H1 (cell line): ENCODE measurements around the gene CUX1. TPM values are rescaled to one million over a fixed set of nuclear protein-coding genes. Genes with fewer than 3 reads are reported as not detected.

Source experiments
- CTCF ChIA-PET: fragments of 300-600 bp; sonication (Branson Sonifier 250); formaldehyde crosslinking; loops from one replicate; lab custom pipeline; 2021; ENCODE audit not compliant: partially characterized antibody; lab: Charles Lee
- POLR2A ChIA-PET: fragments of 300-600 bp; sonication (Branson Sonifier 250); formaldehyde crosslinking; loops from one replicate; lab custom pipeline; 2021; ENCODE audit warnings: inconsistent platforms; ENCODE audit not compliant: partially characterized antibody; lab: Charles Lee
- DNase-seq, 2 experiments: peaks; one replicate each; pipeline versions ENCODE4 v3.0.0 to v3.0.0-alpha.2; 2010 to 2022; ENCODE audit warnings: low spot score in 2 of 2, low read depth in 1 of 2, mixed read lengths in 1 of 2
- FAIRE-seq: peaks from 2 replicates; lab custom pipeline; 2011; peaks lifted over from hg19 to GRCh38; lab: Jason Lieb, UNC
- H2AFZ ChIP-seq: 2 replicates; pipeline ENCODE4 v1.8.1; 2012; ENCODE audit warnings: low read length, inconsistent platforms
- H2AK5ac ChIP-seq: 2 replicates; pipeline ENCODE4 v1.6.1; 2013; ENCODE audit warnings: low read depth, low read length
- H2BK120ac ChIP-seq: replicated peaks from 2 replicates; pipeline ENCODE3; 2013; ENCODE audit warnings: low read depth, low read length, inconsistent platforms
- H2BK12ac ChIP-seq: 2 replicates; pipeline ENCODE4 v1.6.1; 2013; ENCODE audit warnings: low read depth, low read length
- H2BK15ac ChIP-seq: 2 replicates; pipeline ENCODE4 v1.6.1; 2013; ENCODE audit warnings: low read length
- H2BK20ac ChIP-seq: 2 replicates; pipeline ENCODE4 v1.6.1; 2013; ENCODE audit warnings: low read length
- H2BK5ac ChIP-seq: 2 replicates; pipeline ENCODE4 v1.6.1; 2013; ENCODE audit warnings: low read depth, low read length
- H3K14ac ChIP-seq: 2 replicates; pipeline ENCODE4 v1.6.1; 2013; ENCODE audit warnings: inconsistent platforms; ENCODE audit not compliant: insufficient read length
- H3K18ac ChIP-seq: 2 replicates; pipeline ENCODE4 v1.6.1; 2013; ENCODE audit warnings: low read length; ENCODE audit errors: extremely low read depth
- H3K23ac ChIP-seq: 2 replicates; pipeline ENCODE4 v1.6.1; 2013; ENCODE audit warnings: inconsistent platforms; ENCODE audit not compliant: insufficient read length
- H3K23me2 ChIP-seq: 2 replicates; pipeline ENCODE4 v1.6.1; 2013; ENCODE audit warnings: low read depth, low read length
- H3K27ac ChIP-seq: 2 replicates; pipeline ENCODE4 v1.6.1; 2011; ENCODE audit warnings: low read depth, low read length, inconsistent platforms
- H3K27me3 ChIP-seq, 4 experiments: replicated peaks in 1 of 4; 1 replicate in 1 of 4; 2 replicates in 3 of 4; pipeline versions ENCODE4 v1.6.1 to v1.8.1; 2011 to 2013; ENCODE audit warnings: low read length in 3 of 4, mild to moderate bottlenecking in 3 of 4, inconsistent platforms in 2 of 4, mixed read lengths in 2 of 4, moderate library complexity in 1 of 4; ENCODE audit not compliant: control insufficient read depth in 3 of 4, insufficient read depth in 3 of 4; ENCODE audit errors: extremely low read depth in 1 of 4
- H3K36me3 ChIP-seq, 4 experiments: 2 replicates each; pipeline versions ENCODE4 v1.6.1 to v1.8.1; 2011 to 2013; ENCODE audit warnings: mild to moderate bottlenecking in 4 of 4, low read length in 3 of 4, moderate library complexity in 2 of 4, control low read depth in 1 of 4, inconsistent platforms in 1 of 4; ENCODE audit not compliant: insufficient read depth in 4 of 4, control insufficient read depth in 2 of 4
- H3K4ac ChIP-seq: replicated peaks from 2 replicates; pipeline ENCODE3; 2013; ENCODE audit warnings: low read length, low read depth, mixed read lengths, inconsistent platforms; ENCODE audit not compliant: insufficient read length
- H3K4me1 ChIP-seq, 4 experiments: replicated peaks in 1 of 4; 1 replicate in 1 of 4; 2 replicates in 3 of 4; pipeline versions ENCODE4 v1.6.1 to v1.8.1; 2011 to 2013; ENCODE audit warnings: low read length in 3 of 4, inconsistent platforms in 2 of 4, mixed read lengths in 1 of 4; ENCODE audit not compliant: insufficient read depth in 4 of 4, control insufficient read depth in 3 of 4
- H3K4me2 ChIP-seq, 2 experiments: 2 replicates each; pipeline versions ENCODE4 v1.6.1 to v1.8.1; 2011 to 2013; ENCODE audit warnings: low read depth in 2 of 2, low read length in 2 of 2, control low read depth in 1 of 2, inconsistent platforms in 1 of 2, mild to moderate bottlenecking in 1 of 2; ENCODE audit not compliant: insufficient read depth in 1 of 2
- H3K4me3 ChIP-seq, 4 experiments: fragments of 200-600, 300-600 bp in 1 of 4; sonication (generic), shearing (Covaris generic), sonication (Bioruptor Twin) in 1 of 4; 2 replicates each; pipeline versions ENCODE4 v1.5.1 to v1.8.1; 2011 to 2016; ENCODE audit warnings: low read length in 4 of 4, low read depth in 3 of 4, control low read depth in 2 of 4, inconsistent platforms in 2 of 4, mild to moderate bottlenecking in 2 of 4, mixed read lengths in 1 of 4, moderate library complexity in 1 of 4; ENCODE audit not compliant: insufficient read depth in 2 of 4; ENCODE audit errors: extremely low read depth in 1 of 4
- H3K56ac ChIP-seq: replicated peaks from 2 replicates; pipeline ENCODE3; 2013; ENCODE audit warnings: low read depth, mild to moderate bottlenecking, mixed read lengths, low read length, inconsistent platforms; ENCODE audit not compliant: insufficient read length
- H3K79me1 ChIP-seq: 2 replicates; pipeline ENCODE4 v1.6.1; 2013; ENCODE audit warnings: low read depth, low read length, control low read depth
- H3K79me2 ChIP-seq, 2 experiments: 2 replicates each; pipeline versions ENCODE4 v1.6.1 to v1.8.1; 2012 to 2013; ENCODE audit warnings: low read length in 2 of 2, mild to moderate bottlenecking in 2 of 2, inconsistent platforms in 1 of 2; ENCODE audit not compliant: insufficient read depth in 2 of 2, control insufficient read depth in 1 of 2
- H3K9ac ChIP-seq, 4 experiments: replicated peaks in 1 of 4; 1 replicate in 1 of 4; 2 replicates in 3 of 4; pipeline versions ENCODE4 v1.6.1 to v1.8.1; 2011 to 2013; ENCODE audit warnings: low read depth in 3 of 4, low read length in 3 of 4, control low read depth in 2 of 4, mild to moderate bottlenecking in 2 of 4, moderate library complexity in 2 of 4, inconsistent platforms in 1 of 4; ENCODE audit errors: extremely low read depth in 1 of 4
- H3K9me3 ChIP-seq, 2 experiments: 2 replicates each; pipeline versions ENCODE4 v1.6.1 to v1.8.1; 2012 to 2013; ENCODE audit warnings: mild to moderate bottlenecking in 2 of 2, moderate library complexity in 2 of 2, control low read depth in 1 of 2, inconsistent platforms in 1 of 2, low read depth in 1 of 2, low read length in 1 of 2, mixed read lengths in 1 of 2; ENCODE audit not compliant: insufficient read depth in 2 of 2
- H4K20me1 ChIP-seq, 2 experiments: replicated peaks in 1 of 2; 2 replicates each; pipeline versions ENCODE3 to v1.8.1; 2011 to 2013; ENCODE audit warnings: inconsistent platforms in 2 of 2, low read length in 2 of 2, mild to moderate bottlenecking in 1 of 2; ENCODE audit not compliant: insufficient read depth in 2 of 2, control insufficient read depth in 1 of 2
- H4K5ac ChIP-seq: 2 replicates; pipeline ENCODE4 v1.6.1; 2013; ENCODE audit warnings: low read length, low read depth, mixed read lengths, inconsistent platforms; ENCODE audit not compliant: insufficient read length
- H4K8ac ChIP-seq: 2 replicates; pipeline ENCODE4 v1.8.0; 2013; ENCODE audit warnings: mild to moderate bottlenecking, moderate library complexity, low read length, inconsistent platforms; ENCODE audit not compliant: insufficient read depth; ENCODE audit errors: extremely low read depth
- H4K91ac ChIP-seq: replicated peaks from 2 replicates; pipeline ENCODE3; 2013; ENCODE audit warnings: low read length, mixed read lengths, inconsistent platforms; ENCODE audit not compliant: insufficient read length
- CTCF ChIP-seq, 3 experiments: IDR thresholded peaks; 1 replicate in 2 of 3; 2 replicates in 1 of 3; pipeline versions ENCODE4 v1.5.1 to v1.6.1; 2011; ENCODE audit warnings: low read length in 3 of 3, mild to moderate bottlenecking in 3 of 3, inconsistent platforms in 2 of 3, low read depth in 1 of 3, moderate library complexity in 1 of 3; ENCODE audit not compliant: insufficient read depth in 1 of 3; ENCODE audit errors: control extremely low read depth in 1 of 3
- EGR1 ChIP-seq: IDR thresholded peaks from 2 replicates; pipeline ENCODE4 v1.6.1; 2011; ENCODE audit warnings: low read depth, low read length, borderline replicate concordance
- NRF1 ChIP-seq: IDR thresholded peaks from 2 replicates; pipeline ENCODE4 v1.6.1; 2011; ENCODE audit warnings: mild to moderate bottlenecking, low read depth, low read length, improper control_type of control experiment
- SIRT6 ChIP-seq: IDR thresholded peaks from one replicate; pipeline ENCODE4 v1.7.1; 2012; ENCODE audit warnings: low read length, inconsistent platforms
- SP1 ChIP-seq: IDR thresholded peaks from 2 replicates; pipeline ENCODE4 v1.6.1; 2011; ENCODE audit warnings: low read depth, low read length
- SUZ12 ChIP-seq: fragments of 200-600 bp; sonication (generic); IDR thresholded peaks from 2 replicates; pipeline ENCODE4 v1.6.1; 2012; ENCODE audit warnings: mild to moderate bottlenecking, inconsistent platforms, low read length, moderate library complexity, mixed read lengths
- WGBS, 2 experiments: shearing (Covaris generic) in 1 of 2; methylation state at CpG; one replicate each; pipeline versions ENCODE4 v1.1.6 to v1.1.7; 2013 to 2015; ENCODE audit warnings: low lambda C conversion rate in 2 of 2, mixed read lengths in 2 of 2, inconsistent platforms in 1 of 2, low coverage in 1 of 2, missing lambda C conversion rate in 1 of 2; ENCODE audit not compliant: insufficient replicate concordance in 2 of 2, insufficient coverage in 1 of 2, insufficient read length in 1 of 2; ENCODE audit errors: extremely low coverage in 1 of 2, missing lambda C conversion rate in 1 of 2; 5-methylcytosine and 5-hydroxymethylcytosine counted together
- polyA plus RNA-seq, 7 experiments: library from polyadenylated mRNA; depleted of rRNA in 3 of 7; stranded (reverse) in 5 of 7; unstranded in 2 of 7; fragments of >200 nt in 5 of 7; fragments of 200-250 nt in 2 of 7; gene quantifications; 1 replicate in 5 of 7; 2 replicates in 1 of 7; 4 replicates in 1 of 7; pipeline versions ENCODE4 v1.2.1 to v1.2.3, GENCODE V29; 2011 to 2013; ENCODE audit warnings: missing spikeins in 2 of 7, mixed read lengths in 2 of 7
- total RNA-seq: library from RNA; stranded (reverse); fragmentation: NEBNext Ultra II Directional; extraction: Animal tissue kit (Norgen Biotek cat#: 25700); gene quantifications from 2 replicates; pipeline ENCODE4 v1.2.1, GENCODE V29; 2021

The CUX1 gene
- total and polyA plus RNA-seq, 2 of the 8 experiments (the other 6 are each of a cell fraction or from before 2014, with no cell fraction given) = 21.6 to 65.9 TPM

- peaks cover 4 to 5% of the 10 kb centered on the region in 2 experiments for H4K20me1 ChIP-seq
- no peak overlapping the region for H4K8ac ChIP-seq
- H3K79me1 ChIP-seq = no peaks in the 10 kb centered on the region; the same call in 1 of the 2 replicates
- H3K4ac ChIP-seq = no peak overlapping the region
- no peak overlapping the region for H3K14ac ChIP-seq
- no peak overlapping the region for H2AFZ ChIP-seq
- H3K23ac ChIP-seq = no peak overlapping the region
- H3K36me3 ChIP-seq = peaks cover 2 to 6% (median 3%) of the 10 kb centered on the region in 4 experiments; a peak in 5 of 8 replicates
- TF ChIP-seq CTCF (IDR thresholded peaks at IDR 0.05; ENCODE audit: control extremely low read depth in 1 of 3, insufficient read depth in 1 of 3, low read depth in 1 of 3, low read length in 3 of 3) (no peak), SUZ12 (no peak), EGR1 (no peak), SIRT6 (no peak), NRF1 (no peak), SP1 (no peak)
- peaks cover 5 to 10% (median 7%) of the 10 kb centered on the region in 4 experiments for H3K4me1 ChIP-seq
- H2AK5ac ChIP-seq = no peak overlapping the region
- H2BK15ac ChIP-seq = no peak overlapping the region
- no peak overlapping the region for H2BK20ac ChIP-seq
- H3K27me3 ChIP-seq = no peaks in the 10 kb centered on the region
- no peaks in the 10 kb centered on the region for H3K9me3 ChIP-seq
- FAIRE-seq (no peak), DNase-seq (no peak)
- no peak overlapping the region for H2BK120ac ChIP-seq
- no peak overlapping the region for H3K9ac ChIP-seq
- no peak overlapping the region for H3K18ac ChIP-seq
- H4K5ac ChIP-seq = no peak overlapping the region
- H3K27ac ChIP-seq = no peak overlapping the region
- H3K4me2 ChIP-seq = no peak overlapping the region
- no peak overlapping the region for H2BK5ac ChIP-seq
- ChIA-PET POLR2A (no interaction called here), CTCF (no interaction called here)
- no peak overlapping the region for H3K56ac ChIP-seq
- H3K4me3 ChIP-seq = no peak overlapping the region
- no peak overlapping the region for H2BK12ac ChIP-seq
- 78% methylated on average over 5 of the region's 5 CpGs; no CpG with 5 or more reads in 1 of the 2 experiments for WGBS, 2 experiments
- H4K91ac ChIP-seq = no peak overlapping the region
- no peaks in the 10 kb centered on the region for H3K79me2 ChIP-seq
- H3K23me2 ChIP-seq = no peaks in the 10 kb centered on the region
Observed at GRCh38 chr7:102120666-102121195, 303.3 kb downstream of the CUX1 start.
